IgD-negative memory B cell (primary cell): ENCODE measurements around the gene PRRC2C. TPM values are rescaled to one million over a fixed set of nuclear protein-coding genes. Genes with fewer than 3 reads are reported as not detected.
A peak's percentile ranks its signal among the peaks of the same experiment; 100 is the strongest.
"Not testable (repeated sequence)": the region's sequence is repeated elsewhere in the genome, so short reads cannot be mapped to it uniquely, and the experiment has no call there.

ENCODE experiments used
- H3K27ac Mint-ChIP-seq, 3 donors: one replicate each; pipeline ENCODE4 v1.8.0; 2020 to 2022; ENCODE audit warnings: mild to moderate bottlenecking in 3 of 3, mixed read lengths in 3 of 3, moderate library complexity in 1 of 3
- H3K27me3 Mint-ChIP-seq: one replicate; pipeline ENCODE4 v1.8.0; 2021; ENCODE audit warnings: mixed read lengths
- H3K36me3 Mint-ChIP-seq: one replicate; pipeline ENCODE4 v1.8.0; 2020; ENCODE audit warnings: mild to moderate bottlenecking, mixed read lengths
- H3K4me1 Mint-ChIP-seq, 3 donors: one replicate each; pipeline ENCODE4 v1.8.0; 2020 to 2022; ENCODE audit warnings: mixed read lengths in 3 of 3, mild to moderate bottlenecking in 1 of 3
- H3K4me3 Mint-ChIP-seq, 4 donors: one replicate each; pipeline ENCODE4 v1.8.0; 2020 to 2022; ENCODE audit warnings: mild to moderate bottlenecking in 4 of 4, mixed read lengths in 4 of 4, moderate library complexity in 3 of 4
- H3K9me3 Mint-ChIP-seq, 3 donors: one replicate each; pipeline ENCODE4 v1.8.0; 2020 to 2021; ENCODE audit warnings: mixed read lengths in 3 of 3, mild to moderate bottlenecking in 1 of 3
- polyA plus RNA-seq: library from polyadenylated mRNA; unstranded; fragments of 300-500 nt; fragmentation: Illumina TruSeq; gene quantifications from one replicate; pipeline ENCODE4 v1.2.3, GENCODE V29; 2021

PRRC2C gene
- polyA plus RNA-seq = 67.2 TPM

DNA sequence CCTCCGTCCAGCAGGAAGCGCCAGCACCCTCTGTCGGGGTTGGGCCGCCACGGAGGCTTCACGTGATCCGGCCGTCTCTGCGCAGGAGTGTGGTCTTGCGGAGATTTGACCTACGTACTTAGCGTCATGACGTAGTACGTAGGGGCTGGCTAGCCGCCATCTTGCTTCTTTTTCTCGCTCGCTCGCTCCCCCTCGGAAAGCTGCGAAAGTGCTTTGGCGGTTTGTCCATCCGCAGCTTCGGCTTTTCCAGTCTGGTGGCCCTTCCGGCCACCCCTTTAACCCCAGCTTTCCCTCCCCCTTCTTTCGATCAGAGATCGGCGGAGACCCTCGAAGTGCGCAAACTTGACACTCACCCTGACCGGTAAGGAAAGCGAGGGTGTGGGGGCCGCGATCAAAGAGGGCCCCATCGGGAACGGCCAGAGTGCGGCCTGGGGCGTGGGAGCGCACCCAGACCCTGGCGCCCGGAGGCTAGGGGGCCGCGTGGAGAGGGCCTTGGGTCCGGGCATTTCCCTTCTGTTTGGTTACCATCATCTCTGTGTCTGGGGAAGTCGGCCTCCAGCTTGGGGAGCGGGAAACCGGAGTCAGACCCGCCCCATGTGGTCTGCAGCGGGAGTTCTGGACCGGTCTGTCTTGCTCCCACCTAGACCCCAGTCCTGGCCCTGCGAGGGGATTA is at the start of gene PRRC2C:
Gene PRRC2C (plus strand): TSS at position 156 of the 673 bp plus-strand sequence. CDS start 26,559 bp downstream, outside the sequence.
- Mint-ChIP-seq H3K9me3 (no peaks in the 10 kb centered on the region), H3K4me3 (peak within 1 kb of the TSS; percentile 88 to 98 (median 96)), H3K27me3 (no peaks in the 10 kb centered on the region), H3K36me3 (peaks cover 5% of the 10 kb centered on the region), H3K4me1 (peaks cover 42 to 47% (median 43%) of the 10 kb centered on the region in 3 donors), H3K27ac (peak within 1 kb of the TSS; percentile 86 to 100 (median 92))

GRCh38 chr1:171438441-171438840 is 46.9 kb upstream of the PRRC2C start:
- Mint-ChIP-seq H3K9me3 (peaks cover 0 to 2% (median 0%) of the 10 kb centered on the region in 3 donors), H3K27ac (no peak overlapping the region), H3K4me3 (no peak overlapping the region), H3K4me1 (peaks cover 0 to 3% (median 1%) of the 10 kb centered on the region in 3 donors), H3K36me3 (no peaks in the 10 kb centered on the region), H3K27me3 (peaks cover 5% of the 10 kb centered on the region)

DNA sequence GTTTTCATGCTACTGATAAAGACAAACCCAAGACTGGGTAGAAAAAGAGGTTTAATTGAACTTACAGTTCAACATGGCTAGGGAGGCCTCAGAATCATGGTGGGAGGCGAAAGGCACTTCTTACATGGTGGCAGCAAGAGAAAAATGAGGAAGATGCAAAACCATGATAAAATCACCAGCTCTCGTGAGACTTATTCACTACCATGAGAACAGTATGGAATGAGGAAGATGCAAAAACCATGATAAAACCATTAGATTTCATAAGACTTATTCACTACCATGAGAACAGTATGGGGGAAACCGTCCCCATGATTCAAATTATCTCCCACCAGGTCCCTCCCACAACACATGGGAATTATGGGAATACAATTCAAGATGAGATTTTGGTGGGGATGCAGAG is 45.1 kb upstream of the PRRC2C start:
- H3K36me3 Mint-ChIP-seq = not testable (repeated sequence)

GRCh38 chr1:171441278-171441895 is 43.9 kb upstream of the PRRC2C start:
- H3K4me1 Mint-ChIP-seq, H3K27ac Mint-ChIP-seq: not testable (repeated sequence)

More for the DNA sequence above, 45.1 kb upstream of the PRRC2C start:
- H3K4me1 Mint-ChIP-seq, H3K27ac Mint-ChIP-seq, H3K4me3 Mint-ChIP-seq, H3K27me3 Mint-ChIP-seq, H3K9me3 Mint-ChIP-seq: not testable (repeated sequence)

GRCh38 chr1:171446386-171446785 is 38.9 kb upstream of the PRRC2C start:
- Mint-ChIP-seq H3K27ac (no peak overlapping the region), H3K4me1 (no peaks in the 10 kb centered on the region), H3K4me3 (no peak overlapping the region), H3K36me3 (no peaks in the 10 kb centered on the region), H3K27me3 (peaks cover 2% of the 10 kb centered on the region), H3K9me3 (no peaks in the 10 kb centered on the region)

More at GRCh38 chr1:171441278-171441895, 43.9 kb upstream of the PRRC2C start:
- not testable (repeated sequence) for H3K36me3 Mint-ChIP-seq, H3K27me3 Mint-ChIP-seq, H3K4me3 Mint-ChIP-seq, H3K9me3 Mint-ChIP-seq

DNA sequence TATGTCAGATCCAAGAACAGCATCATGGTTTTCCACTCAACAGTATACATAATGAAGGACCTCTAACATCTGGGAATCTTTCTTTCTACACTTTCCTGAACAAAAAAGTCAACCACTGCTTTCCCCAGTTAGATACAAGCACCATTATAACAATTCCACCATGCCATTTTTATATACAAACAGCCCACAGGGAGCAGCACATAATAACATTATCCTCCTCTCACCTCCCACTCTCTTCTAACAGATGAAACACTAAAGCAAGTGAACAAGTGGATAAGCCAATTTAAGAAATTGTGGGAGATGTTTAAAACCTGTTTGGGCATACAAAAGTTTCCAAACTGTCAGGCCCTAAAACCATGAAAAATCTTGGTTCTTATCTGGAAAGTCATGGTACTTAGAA is 29.4 kb upstream of the PRRC2C start:
- Mint-ChIP-seq H3K9me3 (peaks cover 4 to 8% (median 6%) of the 10 kb centered on the region in 3 donors), H3K36me3 (peaks cover 2% of the 10 kb centered on the region), H3K27ac (no peak overlapping the region), H3K4me1 (peaks cover 0 to under 1% (median 0%) of the 10 kb centered on the region in 3 donors), H3K4me3 (no peak overlapping the region), H3K27me3 (no peaks in the 10 kb centered on the region)

- H3K36me3 Mint-ChIP-seq = peaks cover 2% of the 10 kb centered on the region
- no peak overlapping the region for H3K4me3 Mint-ChIP-seq
- H3K27ac Mint-ChIP-seq = no peak overlapping the region
- peaks cover 0 to 4% (median 0%) of the 10 kb centered on the region in 3 donors for H3K4me1 Mint-ChIP-seq
- no peaks in the 10 kb centered on the region for H3K27me3 Mint-ChIP-seq
- H3K9me3 Mint-ChIP-seq = peaks cover 2 to 5% (median 3%) of the 10 kb centered on the region in 3 donors
Observed at GRCh38 chr1:171457412-171457811, 27.9 kb upstream of the PRRC2C start.

DNA sequence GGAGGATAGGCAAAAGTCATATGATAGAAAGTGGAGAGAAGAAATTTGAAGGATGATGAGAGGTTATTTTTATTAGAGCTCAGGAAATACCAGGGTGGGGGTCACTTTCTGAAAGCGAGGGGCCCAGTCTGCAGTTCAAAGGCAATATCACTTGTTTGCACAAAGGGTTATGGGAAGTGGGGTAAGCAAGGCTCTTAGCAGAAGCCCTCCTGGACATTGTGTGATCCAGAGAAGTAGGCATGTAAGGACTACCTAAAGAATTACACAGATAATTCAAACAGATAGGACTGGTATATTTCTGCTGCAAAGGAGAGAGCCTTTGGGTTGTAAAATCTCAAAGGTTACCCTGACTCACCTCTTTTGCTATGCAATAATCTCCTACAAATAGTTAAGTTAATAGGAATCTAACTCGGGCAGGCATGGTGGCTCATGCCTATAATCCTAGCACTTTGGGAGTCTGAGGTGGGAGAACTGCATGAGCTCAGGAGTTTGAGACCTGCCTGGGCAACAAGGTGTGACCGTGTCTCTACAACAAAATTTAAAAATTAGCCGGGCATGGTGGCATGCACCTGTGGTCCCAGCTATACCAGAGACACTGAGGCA is 25.2 kb upstream of the PRRC2C start:
- H3K27me3 Mint-ChIP-seq = no peaks in the 10 kb centered on the region
- no peak overlapping the region for H3K27ac Mint-ChIP-seq
- no peaks in the 10 kb centered on the region for H3K9me3 Mint-ChIP-seq
- H3K36me3 Mint-ChIP-seq = no peaks in the 10 kb centered on the region
- H3K4me1 Mint-ChIP-seq = peaks cover 0 to 4% (median 0%) of the 10 kb centered on the region in 3 donors
- no peak overlapping the region for H3K4me3 Mint-ChIP-seq

- Mint-ChIP-seq H3K36me3 (peaks cover 4% of the 10 kb centered on the region), H3K27ac (no peak overlapping the region), H3K9me3 (no peaks in the 10 kb centered on the region), H3K4me1 (no peaks in the 10 kb centered on the region), H3K4me3 (no peak overlapping the region), H3K27me3 (no peaks in the 10 kb centered on the region)
Observed at GRCh38 chr1:171467626-171468025, 17.7 kb upstream of the PRRC2C start.

- H3K36me3 Mint-ChIP-seq = peaks cover 4% of the 10 kb centered on the region
- H3K4me3 Mint-ChIP-seq = no peak overlapping the region
- H3K27me3 Mint-ChIP-seq = no peaks in the 10 kb centered on the region
- no peaks in the 10 kb centered on the region for H3K4me1 Mint-ChIP-seq
- H3K9me3 Mint-ChIP-seq = peaks cover 0 to 4% (median 0%) of the 10 kb centered on the region in 3 donors
- no peak overlapping the region for H3K27ac Mint-ChIP-seq
Observed at GRCh38 chr1:171468120-171468750, 17.1 kb upstream of the PRRC2C start.

DNA sequence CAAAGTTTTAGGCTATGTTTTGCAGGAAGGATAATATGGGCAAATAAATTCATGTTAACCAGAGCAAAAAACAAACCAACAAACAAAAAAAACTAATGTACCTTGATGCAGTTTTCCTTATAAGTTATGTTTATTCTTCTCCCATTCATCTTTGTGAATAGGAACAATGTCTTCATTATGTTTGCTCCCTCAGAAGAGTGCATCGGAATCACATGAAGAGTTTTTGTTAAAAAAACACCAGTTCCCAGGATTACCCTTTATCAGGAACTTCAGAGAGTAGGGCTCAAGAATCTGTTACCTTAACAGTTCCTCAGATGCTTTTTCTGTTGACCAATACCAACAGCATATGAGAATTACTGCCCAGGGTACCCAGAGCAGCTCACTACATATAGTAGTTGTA is 14.6 kb upstream of the PRRC2C start:
- H3K4me1 Mint-ChIP-seq = no peaks in the 10 kb centered on the region
- H3K36me3 Mint-ChIP-seq = peaks cover 8% of the 10 kb centered on the region
- no peak overlapping the region for H3K27ac Mint-ChIP-seq
- H3K9me3 Mint-ChIP-seq = peaks cover 0 to 7% (median 0%) of the 10 kb centered on the region in 3 donors
- H3K4me3 Mint-ChIP-seq = no peak overlapping the region
- peaks cover 1% of the 10 kb centered on the region for H3K27me3 Mint-ChIP-seq

DNA sequence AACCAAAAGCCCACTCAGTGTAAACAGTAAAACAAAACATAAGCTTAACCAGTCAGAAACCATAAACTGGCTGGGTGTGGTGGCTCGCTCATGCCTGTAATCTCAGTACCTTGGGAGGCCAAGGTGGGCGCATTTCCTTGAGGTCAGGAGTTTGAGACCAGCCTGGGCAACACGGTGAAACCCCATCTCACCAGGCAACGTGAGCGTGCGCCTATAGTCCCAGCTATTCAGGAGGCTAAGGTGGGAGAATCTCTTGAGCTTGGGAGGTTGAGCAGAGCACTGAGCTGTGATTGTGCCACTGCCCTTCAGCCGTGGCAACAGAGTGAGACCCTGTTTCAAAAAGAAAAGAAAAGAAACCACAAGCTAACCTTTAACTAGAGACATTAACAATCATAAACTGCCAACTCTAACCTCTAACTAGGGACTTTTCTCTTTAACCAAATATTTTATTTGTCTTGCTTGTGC is 13.1 kb upstream of the PRRC2C start:
- Mint-ChIP-seq H3K27ac (no peak overlapping the region), H3K4me3 (no peak overlapping the region), H3K4me1 (no peaks in the 10 kb centered on the region), H3K36me3 (peaks cover 8% of the 10 kb centered on the region), H3K9me3 (peaks cover 0 to 7% (median 0%) of the 10 kb centered on the region in 3 donors), H3K27me3 (peaks cover 1% of the 10 kb centered on the region)

DNA sequence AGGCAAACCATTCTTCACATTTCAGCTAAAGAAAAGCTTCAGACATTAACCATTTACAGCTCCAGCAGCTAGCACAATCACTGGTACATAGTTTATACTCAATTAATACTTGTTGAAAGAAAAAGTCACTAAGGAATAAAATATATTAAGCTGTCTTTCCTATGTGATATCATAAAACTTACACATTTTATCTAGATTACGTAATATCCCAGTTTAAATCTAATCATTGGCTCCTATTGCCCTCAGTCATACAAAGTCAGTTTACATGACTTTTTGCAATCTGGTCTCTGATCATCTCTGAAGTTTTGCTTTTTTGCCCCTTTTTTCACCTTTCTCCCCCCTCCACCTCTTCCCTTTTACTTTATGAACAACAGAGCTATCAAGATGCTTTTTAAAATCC is 8.5 kb upstream of the PRRC2C start:
- no peak overlapping the region for H3K27ac Mint-ChIP-seq
- H3K4me1 Mint-ChIP-seq = no peaks in the 10 kb centered on the region
- H3K36me3 Mint-ChIP-seq = peaks cover 6% of the 10 kb centered on the region
- peaks cover 1% of the 10 kb centered on the region for H3K27me3 Mint-ChIP-seq
- peaks cover 0 to 7% (median 0%) of the 10 kb centered on the region in 3 donors for H3K9me3 Mint-ChIP-seq
- no peak overlapping the region for H3K4me3 Mint-ChIP-seq

DNA sequence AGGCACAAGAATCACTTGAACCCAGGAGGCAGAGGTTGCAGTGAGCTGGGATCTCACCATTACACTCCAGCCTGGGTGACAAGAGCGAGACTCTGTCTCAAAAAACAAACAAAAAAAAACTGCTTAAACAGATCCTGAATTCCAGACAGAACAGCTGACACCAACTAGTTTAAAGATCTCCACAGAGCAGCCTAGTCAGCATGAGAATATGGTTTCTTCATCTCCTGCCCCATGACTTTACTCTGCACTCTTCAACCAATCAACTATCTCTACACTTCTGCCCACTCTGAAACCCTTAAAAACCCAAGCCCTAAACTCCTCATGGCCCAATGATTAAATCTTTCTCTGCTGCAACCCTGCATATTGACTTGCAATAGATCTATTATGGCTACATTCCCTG is 7.5 kb upstream of the PRRC2C start:
- H3K27ac Mint-ChIP-seq = no peak overlapping the region
- no peak overlapping the region for H3K4me3 Mint-ChIP-seq
- H3K36me3 Mint-ChIP-seq = peaks cover 6% of the 10 kb centered on the region
- H3K27me3 Mint-ChIP-seq = peaks cover 1% of the 10 kb centered on the region
- H3K9me3 Mint-ChIP-seq = peaks cover 0 to 7% (median 0%) of the 10 kb centered on the region in 3 donors
- H3K4me1 Mint-ChIP-seq = no peaks in the 10 kb centered on the region

DNA sequence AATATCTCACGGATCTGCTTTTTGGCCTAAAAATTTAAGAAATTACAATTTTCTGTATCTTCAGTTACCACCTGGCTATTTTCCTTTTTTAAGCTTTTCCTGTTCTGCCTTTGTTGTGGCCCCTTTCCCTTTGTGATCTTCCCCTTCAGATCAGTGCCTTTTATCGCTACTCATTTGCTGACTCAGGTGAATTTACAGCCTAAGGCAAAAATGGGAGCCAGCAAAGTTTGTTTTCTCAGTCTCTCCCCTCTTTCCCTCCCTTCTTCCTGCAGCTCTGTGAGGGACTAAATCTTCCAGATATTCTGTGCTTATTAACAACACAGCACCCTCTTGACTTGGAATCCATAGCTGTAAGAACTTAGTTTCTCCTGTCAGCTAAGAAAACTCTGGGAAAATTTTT is 5.3 kb upstream of the PRRC2C start:
- Mint-ChIP-seq H3K4me3 (no peak overlapping the region), H3K9me3 (no peaks in the 10 kb centered on the region), H3K36me3 (peaks cover 5% of the 10 kb centered on the region), H3K27ac (no peak overlapping the region), H3K27me3 (peaks cover 1% of the 10 kb centered on the region), H3K4me1 (peaks cover 3 to 4% (median 4%) of the 10 kb centered on the region in 3 donors)
